Measurements from ENCODE around the gene ALG14.

The ALG14 gene

DNA sequence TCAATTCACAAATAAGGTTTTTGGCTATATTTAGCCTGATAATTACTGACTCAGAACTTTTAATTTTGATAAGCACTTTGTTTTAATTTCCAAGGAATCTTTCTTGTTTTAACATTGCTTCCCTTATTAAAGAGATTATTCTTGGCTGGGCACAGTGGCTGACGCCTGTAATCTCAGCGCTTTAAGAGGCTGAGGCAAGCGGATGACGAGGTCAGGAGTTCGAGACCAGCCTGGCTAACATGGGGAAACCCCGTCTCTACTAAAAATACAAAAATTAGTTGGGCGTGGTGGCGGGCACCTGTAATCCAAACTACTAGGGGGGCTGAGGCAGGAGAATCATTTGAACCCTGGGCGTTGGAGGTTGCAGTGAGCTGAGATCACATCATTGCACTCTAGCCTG, 13.8 kb downstream of the ALG14 start (continued):
- TF ChIP-seq ZNF398 (tag by site-specific recombination; IDR thresholded peaks at IDR 0.05), result no peak
- TF ChIP-seq, protein P1, sequence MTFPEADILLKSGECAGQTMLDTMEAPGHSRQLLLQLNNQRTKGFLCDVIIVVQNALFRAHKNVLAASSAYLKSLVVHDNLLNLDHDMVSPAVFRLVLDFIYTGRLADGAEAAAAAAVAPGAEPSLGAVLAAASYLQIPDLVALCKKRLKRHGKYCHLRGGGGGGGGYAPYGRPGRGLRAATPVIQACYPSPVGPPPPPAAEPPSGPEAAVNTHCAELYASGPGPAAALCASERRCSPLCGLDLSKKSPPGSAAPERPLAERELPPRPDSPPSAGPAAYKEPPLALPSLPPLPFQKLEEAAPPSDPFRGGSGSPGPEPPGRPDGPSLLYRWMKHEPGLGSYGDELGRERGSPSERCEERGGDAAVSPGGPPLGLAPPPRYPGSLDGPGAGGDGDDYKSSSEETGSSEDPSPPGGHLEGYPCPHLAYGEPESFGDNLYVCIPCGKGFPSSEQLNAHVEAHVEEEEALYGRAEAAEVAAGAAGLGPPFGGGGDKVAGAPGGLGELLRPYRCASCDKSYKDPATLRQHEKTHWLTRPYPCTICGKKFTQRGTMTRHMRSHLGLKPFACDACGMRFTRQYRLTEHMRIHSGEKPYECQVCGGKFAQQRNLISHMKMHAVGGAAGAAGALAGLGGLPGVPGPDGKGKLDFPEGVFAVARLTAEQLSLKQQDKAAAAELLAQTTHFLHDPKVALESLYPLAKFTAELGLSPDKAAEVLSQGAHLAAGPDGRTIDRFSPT (tag by site-specific recombination; IDR thresholded peaks at IDR 0.05), result no peak
- no peak for TF ChIP-seq ZNF416 (tag by site-specific recombination; IDR thresholded peaks at IDR 0.05)
- no peak for TF ChIP-seq ZNF549 (tag by site-specific recombination; IDR thresholded peaks at IDR 0.05)
- TF ChIP-seq SALL2 (tag by site-specific recombination; IDR thresholded peaks at IDR 0.05; ENCODE audit: borderline replicate concordance), result no peak
- TF ChIP-seq ZNF335 (tag by site-specific recombination; conservative IDR thresholded peaks at IDR 0.05), result no peak
- no peak for TF ChIP-seq KLF10 (tag by site-specific recombination; IDR thresholded peaks at IDR 0.05)

DNA sequence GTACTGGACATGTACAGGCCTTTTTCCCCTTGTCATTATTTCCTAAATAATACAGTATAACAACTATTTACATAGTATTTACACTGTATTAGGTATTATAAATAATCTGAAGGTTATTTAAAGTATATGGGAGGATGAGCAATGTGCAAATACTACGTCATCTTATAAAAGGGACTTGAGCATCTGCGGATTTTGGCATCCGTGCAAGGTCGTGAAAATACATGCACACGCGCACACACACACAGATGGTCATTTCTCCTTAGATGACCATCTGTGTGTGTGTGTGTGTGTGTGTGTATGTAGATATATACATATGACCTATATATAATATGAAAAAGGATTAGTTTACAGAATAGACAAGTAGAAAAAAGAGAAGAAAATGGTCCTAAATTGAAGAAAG, 15.4 kb downstream of the ALG14 start:
- no peaks in the 10 kb centered on the region for H3K9me3 ChIP-seq (ENCODE audit: control insufficient read depth, insufficient read depth, low read depth, low read length)
- CTCF ChIA-PET, result no interaction called here
- no peak for TF ChIP-seq YY2 (tag by site-specific recombination; IDR thresholded peaks at IDR 0.05)
- TF ChIP-seq ZNF660 (tag by site-specific recombination; IDR thresholded peaks at IDR 0.05), result no peak
- TF ChIP-seq RBAK (tag by site-specific recombination; IDR thresholded peaks at IDR 0.05), result no peak
- no peak for TF ChIP-seq REST (tag by site-specific recombination; IDR thresholded peaks at IDR 0.05)
- no peak for TF ChIP-seq BCL11A (tag by site-specific recombination; IDR thresholded peaks at IDR 0.05; ENCODE audit: low read depth)
- TF ChIP-seq ZNF768 (tag by site-specific recombination; IDR thresholded peaks at IDR 0.05), result no peak
- no peak for TF ChIP-seq ZNF529 (tag by site-specific recombination; IDR thresholded peaks at IDR 0.05; ENCODE audit: insufficient replicate concordance)
- TF ChIP-seq ZNF10 (tag by site-specific recombination; IDR thresholded peaks at IDR 0.05), result no peak
- no peak for TF ChIP-seq BCL11B (tag by site-specific recombination; IDR thresholded peaks at IDR 0.05; ENCODE audit: low read depth)
- no peak for TF ChIP-seq ZBTB7A (tag by site-specific recombination; IDR thresholded peaks at IDR 0.05; ENCODE audit: low read depth)
- TF ChIP-seq SCRT2 (tag by site-specific recombination; IDR thresholded peaks at IDR 0.05), result no peak
- TF ChIP-seq BCL6B (tag by site-specific recombination; IDR thresholded peaks at IDR 0.05), result no peak
- TF ChIP-seq ZNF214 (tag by site-specific recombination; IDR thresholded peaks at IDR 0.05; ENCODE audit: borderline replicate concordance), result no peak
- no peak for TF ChIP-seq ZNF266 (tag by site-specific recombination; IDR thresholded peaks at IDR 0.05; ENCODE audit: low read depth)
- TF ChIP-seq ZNF701 (tag by site-specific recombination; IDR thresholded peaks at IDR 0.05), result no peak
- no peak for TF ChIP-seq ZNF155 (tag by site-specific recombination; IDR thresholded peaks at IDR 0.05)
- TF ChIP-seq ZNF311 (tag by site-specific recombination; IDR thresholded peaks at IDR 0.05; ENCODE audit: borderline replicate concordance), result no peak
- H3K4me1 ChIP-seq (ENCODE audit: control insufficient read depth, insufficient read depth, low read length), result no peaks in the 10 kb centered on the region
- peaks cover 0 to 2% of the 10 kb centered on the region in 2 experiments; a peak in 2 of 3 replicates for H3K36me3 ChIP-seq (ENCODE audit: control insufficient read depth in 2 of 2, insufficient read depth in 1 of 2, low read length in 2 of 2)
- no peak overlapping the region for H3K4me3 ChIP-seq (ENCODE audit: low read depth, low read length)
- POLR2A ChIA-PET, result no interaction called here
- no peak overlapping the region for H3K27ac ChIP-seq (ENCODE audit: extremely low read depth, low read depth, low read length)

Data from HEK293 (cell line).